ENCODE data around the gene CUBN. TPM values are rescaled to one million over a fixed set of nuclear protein-coding genes. Genes with fewer than 3 reads are reported as not detected.

Gene CUBN
- total RNA-seq, 1 donor from 2014 or later: 2.7 TPM

- peak; percentile 92 for DNase-seq (ENCODE audit: low read depth)
- no peaks in the 10 kb centered on the region for H4K20me1 ChIP-seq (ENCODE audit: insufficient read depth, low read length)
These were observed 67.1 kb downstream of the CUBN start for GRCh38 chr10:17062493-17062892.

DNA sequence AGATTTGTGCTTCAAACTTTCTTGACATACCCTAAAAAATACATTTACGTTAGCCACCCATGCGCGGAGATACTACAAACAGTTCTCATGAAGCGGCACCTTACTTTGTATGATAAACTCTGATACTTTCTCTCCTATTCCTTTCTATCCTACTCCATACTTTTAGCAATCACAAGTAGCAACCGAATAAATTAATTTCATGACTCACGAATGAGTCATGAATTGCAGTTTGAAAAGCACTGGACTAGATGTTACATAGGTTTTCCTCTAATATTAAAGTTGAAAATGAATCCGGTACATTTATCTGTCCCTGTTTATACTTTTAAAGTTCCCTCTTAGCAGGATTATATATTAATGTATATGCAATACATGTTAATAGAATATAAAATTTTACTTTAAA, 67.6 kb downstream of the CUBN start:
- Histone ChIP-seq H3K4me2 (ENCODE audit: low read length) (peak overlapping the region; percentile 80), H3K27me3 (ENCODE audit: insufficient read depth, low read length) (no peaks in the 10 kb centered on the region), H3K36me3 (ENCODE audit: insufficient read depth, low read length) (no peaks in the 10 kb centered on the region), H3K9ac (ENCODE audit: low read length) (peak overlapping the region; percentile 91), H3K9me3 (ENCODE audit: insufficient read depth, low read depth, low read length) (no peaks in the 10 kb centered on the region), H3K27ac (ENCODE audit: low read depth, low read length) (peak overlapping the region; percentile 100), H2AFZ (ENCODE audit: low read depth, low read length) (no peak overlapping the region), H3K4me1 (ENCODE audit: insufficient read depth, low read length) (peaks cover 48% of the 10 kb centered on the region), H3K4me3 (ENCODE audit: insufficient read depth, low read depth, low read length) (peak overlapping the region; percentile 37), H4K20me1 (ENCODE audit: insufficient read depth, low read length) (no peaks in the 10 kb centered on the region), H3K79me2 (ENCODE audit: insufficient read depth, low read length) (no peaks in the 10 kb centered on the region)
- Mint-ChIP-seq H3K27ac (ENCODE audit: unreplicated experiment) (peak overlapping the region; percentile 93), H3K27me3 (ENCODE audit: low read depth, unreplicated experiment) (no peaks in the 10 kb centered on the region), H3K9me3 (ENCODE audit: unreplicated experiment) (no peaks in the 10 kb centered on the region), H3K4me1 (ENCODE audit: low read depth, unreplicated experiment) (peaks cover 78% of the 10 kb centered on the region), H3K4me3 (ENCODE audit: unreplicated experiment) (no peak overlapping the region), H3K36me3 (ENCODE audit: low read depth, unreplicated experiment) (no peaks in the 10 kb centered on the region)
- DNase-seq (ENCODE audit: low read depth): peak; percentile 83
- TF ChIP-seq, protein P1, sequence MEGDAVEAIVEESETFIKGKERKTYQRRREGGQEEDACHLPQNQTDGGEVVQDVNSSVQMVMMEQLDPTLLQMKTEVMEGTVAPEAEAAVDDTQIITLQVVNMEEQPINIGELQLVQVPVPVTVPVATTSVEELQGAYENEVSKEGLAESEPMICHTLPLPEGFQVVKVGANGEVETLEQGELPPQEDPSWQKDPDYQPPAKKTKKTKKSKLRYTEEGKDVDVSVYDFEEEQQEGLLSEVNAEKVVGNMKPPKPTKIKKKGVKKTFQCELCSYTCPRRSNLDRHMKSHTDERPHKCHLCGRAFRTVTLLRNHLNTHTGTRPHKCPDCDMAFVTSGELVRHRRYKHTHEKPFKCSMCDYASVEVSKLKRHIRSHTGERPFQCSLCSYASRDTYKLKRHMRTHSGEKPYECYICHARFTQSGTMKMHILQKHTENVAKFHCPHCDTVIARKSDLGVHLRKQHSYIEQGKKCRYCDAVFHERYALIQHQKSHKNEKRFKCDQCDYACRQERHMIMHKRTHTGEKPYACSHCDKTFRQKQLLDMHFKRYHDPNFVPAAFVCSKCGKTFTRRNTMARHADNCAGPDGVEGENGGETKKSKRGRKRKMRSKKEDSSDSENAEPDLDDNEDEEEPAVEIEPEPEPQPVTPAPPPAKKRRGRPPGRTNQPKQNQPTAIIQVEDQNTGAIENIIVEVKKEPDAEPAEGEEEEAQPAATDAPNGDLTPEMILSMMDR (IDR thresholded peaks at IDR 0.05; ENCODE audit: insufficient read depth, low read depth, low read length): no peak
- TF ChIP-seq EZH2 (IDR thresholded peaks at IDR 0.05; ENCODE audit: insufficient read depth, low read length): no peak
- FAIRE-seq: peak; percentile 97

More at GRCh38 chr10:17062493-17062892, 67.1 kb downstream of the CUBN start:
- Mint-ChIP-seq H3K4me3 (ENCODE audit: unreplicated experiment) (peak overlapping the region; percentile 51), H3K4me1 (ENCODE audit: low read depth, unreplicated experiment) (peaks cover 78% of the 10 kb centered on the region), H3K27ac (ENCODE audit: unreplicated experiment) (peak overlapping the region; percentile 99), H3K36me3 (ENCODE audit: low read depth, unreplicated experiment) (no peaks in the 10 kb centered on the region), H3K9me3 (ENCODE audit: unreplicated experiment) (no peaks in the 10 kb centered on the region), H3K27me3 (ENCODE audit: low read depth, unreplicated experiment) (no peaks in the 10 kb centered on the region)
- no peak for TF ChIP-seq EZH2 (IDR thresholded peaks at IDR 0.05; ENCODE audit: insufficient read depth, low read length)
- TF ChIP-seq, protein P1 (IDR thresholded peaks at IDR 0.05; ENCODE audit: insufficient read depth, low read depth, low read length): no peak
- Histone ChIP-seq H2AFZ (ENCODE audit: low read depth, low read length) (no peak overlapping the region), H3K4me3 (ENCODE audit: insufficient read depth, low read depth, low read length) (peak overlapping the region; percentile 37), H3K36me3 (ENCODE audit: insufficient read depth, low read length) (no peaks in the 10 kb centered on the region), H3K79me2 (ENCODE audit: insufficient read depth, low read length) (no peaks in the 10 kb centered on the region), H3K27ac (ENCODE audit: low read depth, low read length) (peak overlapping the region; percentile 100), H3K27me3 (ENCODE audit: insufficient read depth, low read length) (no peaks in the 10 kb centered on the region), H3K4me2 (ENCODE audit: low read length) (peak overlapping the region; percentile 80), H3K9me3 (ENCODE audit: insufficient read depth, low read depth, low read length) (no peaks in the 10 kb centered on the region), H3K4me1 (ENCODE audit: insufficient read depth, low read length) (peaks cover 45% of the 10 kb centered on the region), H3K9ac (ENCODE audit: low read length) (peak overlapping the region; percentile 91)
- peak; percentile 95 for FAIRE-seq

DNA sequence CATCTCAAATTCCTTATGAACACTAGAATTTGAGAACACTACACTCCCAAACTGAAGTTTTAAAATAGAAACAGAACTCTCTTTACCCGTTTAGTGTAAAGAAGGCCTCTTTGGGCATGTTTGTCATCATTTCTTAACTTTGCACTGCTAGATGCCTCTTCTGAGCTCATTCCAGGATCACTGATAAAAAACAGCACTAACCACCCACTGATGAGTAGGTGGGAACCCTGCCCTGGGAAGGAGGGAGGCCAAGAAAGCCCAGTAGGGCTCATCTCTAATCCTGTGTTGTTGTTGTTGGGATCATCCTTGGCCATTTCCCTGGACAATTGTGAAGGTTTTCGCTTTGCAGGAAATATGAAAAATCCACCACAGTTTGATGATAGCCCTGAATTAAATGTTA, 68.2 kb downstream of the CUBN start:
- Mint-ChIP-seq H3K4me1 (ENCODE audit: low read depth, unreplicated experiment) (peaks cover 78% of the 10 kb centered on the region), H3K9me3 (ENCODE audit: unreplicated experiment) (no peaks in the 10 kb centered on the region), H3K27me3 (ENCODE audit: low read depth, unreplicated experiment) (no peaks in the 10 kb centered on the region), H3K27ac (ENCODE audit: unreplicated experiment) (peak overlapping the region; percentile 93), H3K4me3 (ENCODE audit: unreplicated experiment) (no peak overlapping the region), H3K36me3 (ENCODE audit: low read depth, unreplicated experiment) (no peaks in the 10 kb centered on the region)
- Histone ChIP-seq H3K4me1 (ENCODE audit: insufficient read depth, low read length) (peaks cover 46% of the 10 kb centered on the region), H3K36me3 (ENCODE audit: insufficient read depth, low read length) (no peaks in the 10 kb centered on the region), H3K4me2 (ENCODE audit: low read length) (peak overlapping the region; percentile 80), H3K9me3 (ENCODE audit: insufficient read depth, low read depth, low read length) (no peaks in the 10 kb centered on the region), H3K27me3 (ENCODE audit: insufficient read depth, low read length) (no peaks in the 10 kb centered on the region), H3K27ac (ENCODE audit: low read depth, low read length) (peak overlapping the region; percentile 100), H3K4me3 (ENCODE audit: insufficient read depth, low read depth, low read length) (no peak overlapping the region), H3K79me2 (ENCODE audit: insufficient read depth, low read length) (no peaks in the 10 kb centered on the region), H3K9ac (ENCODE audit: low read length) (peak overlapping the region; percentile 91), H4K20me1 (ENCODE audit: insufficient read depth, low read length) (no peaks in the 10 kb centered on the region), H2AFZ (ENCODE audit: low read depth, low read length) (no peak overlapping the region)
- TF ChIP-seq EZH2 (IDR thresholded peaks at IDR 0.05; ENCODE audit: insufficient read depth, low read length): no peak
- TF ChIP-seq, protein P1 (IDR thresholded peaks at IDR 0.05; ENCODE audit: insufficient read depth, low read depth, low read length): no peak
- DNase-seq (ENCODE audit: low read depth): peak; percentile 62
- FAIRE-seq: peak; percentile 95

Measured in astrocyte (in vitro differentiated cells and primary cell).